Lower lobe of right lung (tissue), 2 donors: ENCODE data around the gene EHD4. TPM values are rescaled to one million over a fixed set of nuclear protein-coding genes. Genes with fewer than 3 reads are reported as not detected.

Source experiments
- ATAC-seq, 2 donors: fragments of 200-7000 bp; cut with Tn5 transposase; one replicate each; pipeline ENCODE4 v1.9.1; 2020 to 2022; ENCODE audit warnings: mild to moderate bottlenecking in 2 of 2, moderate library complexity in 2 of 2
- DNase-seq: peaks from one replicate; pipeline ENCODE4 v3.0.0-alpha.2; 2020
- H3K27ac ChIP-seq: fragments of 200-600 bp; one replicate; pipeline ENCODE4 v1.8.0; 2022
- H3K27me3 ChIP-seq: fragments of 200-600 bp; one replicate; pipeline ENCODE4 v1.8.0; 2022; ENCODE audit warnings: low read depth
- H3K36me3 ChIP-seq: fragments of 200-600 bp; one replicate; pipeline ENCODE4 v1.8.0; 2022; ENCODE audit warnings: mild to moderate bottlenecking
- H3K4me1 ChIP-seq: fragments of 200-600 bp; one replicate; pipeline ENCODE4 v1.8.0; 2022
- H3K4me3 ChIP-seq: fragments of 200-600 bp; one replicate; pipeline ENCODE4 v1.8.0; 2022; ENCODE audit warnings: mild to moderate bottlenecking
- H3K9me3 ChIP-seq: fragments of 200-600 bp; one replicate; pipeline ENCODE4 v1.8.0; 2022
- CTCF ChIP-seq: fragments of 200-600 bp; IDR thresholded peaks from one replicate; pipeline ENCODE4 v1.8.0; 2022; ENCODE audit warnings: antibody characterized with exemption, mild to moderate bottlenecking
- intact Hi-C: fragments of 100-400 bp; cut with DNase I; formaldehyde crosslinking; loops from one replicate; pipeline ENCODE4 v1.11.0; 2022
- total RNA-seq: library from RNA; stranded (reverse); fragmentation: NEBNext Ultra II Directional; extraction: Animal tissue kit (Norgen Biotek cat#: 25700); gene quantifications from one replicate; pipeline ENCODE4 v1.2.1, GENCODE V29; 2021
- donor health status: DM: no; HTN: yes; CAD: no; lungs with severe emphysema.

EHD4 gene
- total RNA-seq, 1 donor from 2014 or later, result 35.0 TPM

DNA sequence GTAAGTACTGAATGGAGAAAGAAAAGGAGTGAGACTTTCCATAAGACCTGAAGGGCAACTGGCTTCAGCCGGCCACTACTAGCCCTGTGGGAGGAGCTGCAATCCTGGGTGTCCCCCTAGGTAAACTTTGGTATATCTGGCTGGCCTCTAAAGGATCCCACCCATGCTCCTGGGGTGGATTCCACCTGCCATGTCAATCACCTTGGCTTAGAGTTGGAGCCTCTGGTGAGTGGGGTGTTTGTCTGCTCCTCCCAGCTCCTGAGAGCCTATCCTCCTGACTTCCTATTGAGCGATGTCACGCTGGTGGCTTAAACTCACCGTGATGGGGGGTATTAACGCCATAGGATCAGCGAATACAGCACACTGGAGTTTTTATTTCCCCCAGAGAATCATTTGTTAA, 81.1 kb downstream of the EHD4 start:
- H3K4me1 ChIP-seq, result peaks cover 26% of the 10 kb centered on the region
- DNase-seq, result no peak
- no peak for TF ChIP-seq CTCF

DNA sequence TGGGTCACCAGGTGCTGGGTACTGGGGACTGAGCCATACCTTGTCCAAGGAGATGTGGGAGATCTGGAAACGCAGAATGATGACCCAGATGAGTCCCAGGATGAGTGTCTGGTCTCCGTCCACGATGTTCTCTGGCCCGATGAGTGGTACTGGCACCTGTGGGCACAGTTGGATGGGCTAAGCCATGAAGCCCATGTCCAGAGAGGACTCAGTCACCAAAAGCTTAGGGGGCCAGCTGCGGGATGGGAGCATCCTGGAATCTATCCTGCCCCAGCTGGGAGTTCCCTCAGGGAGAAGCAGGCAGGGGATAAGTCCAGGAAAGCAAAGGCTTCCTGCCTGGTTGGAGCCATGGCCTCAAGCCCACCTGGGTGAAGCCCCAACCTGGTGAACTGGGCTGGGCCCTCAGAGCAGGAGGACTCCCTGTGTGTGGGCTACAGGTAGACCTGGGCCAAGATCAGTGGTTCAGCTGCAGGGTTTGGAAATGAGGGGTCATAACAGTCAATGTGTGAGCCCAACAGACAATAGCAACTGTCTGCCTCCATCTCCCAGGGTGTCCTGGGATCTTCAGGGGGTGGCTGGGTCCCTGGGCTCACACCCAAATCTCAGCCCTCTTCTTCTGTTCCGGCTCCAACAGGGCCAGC, 82.2 kb downstream of the EHD4 start:
- Histone ChIP-seq H3K27ac (no peak overlapping the region), H3K9me3 (no peaks in the 10 kb centered on the region), H3K27me3 (no peaks in the 10 kb centered on the region), H3K36me3 (no peaks in the 10 kb centered on the region), H3K4me1 (peaks cover 24% of the 10 kb centered on the region), H3K4me3 (no peak overlapping the region)
- no peak for DNase-seq
- no peak for ATAC-seq
- TF ChIP-seq CTCF, result no peak
- intact Hi-C loops, result no loop called here

More for the DNA sequence above, 81.1 kb downstream of the EHD4 start:
- Histone ChIP-seq H3K27me3 (no peaks in the 10 kb centered on the region), H3K9me3 (no peaks in the 10 kb centered on the region), H3K36me3 (no peaks in the 10 kb centered on the region), H3K4me3 (no peak overlapping the region), H3K27ac (no peak overlapping the region)
- intact Hi-C loops, result no loop called here
- no peak for ATAC-seq

DNA sequence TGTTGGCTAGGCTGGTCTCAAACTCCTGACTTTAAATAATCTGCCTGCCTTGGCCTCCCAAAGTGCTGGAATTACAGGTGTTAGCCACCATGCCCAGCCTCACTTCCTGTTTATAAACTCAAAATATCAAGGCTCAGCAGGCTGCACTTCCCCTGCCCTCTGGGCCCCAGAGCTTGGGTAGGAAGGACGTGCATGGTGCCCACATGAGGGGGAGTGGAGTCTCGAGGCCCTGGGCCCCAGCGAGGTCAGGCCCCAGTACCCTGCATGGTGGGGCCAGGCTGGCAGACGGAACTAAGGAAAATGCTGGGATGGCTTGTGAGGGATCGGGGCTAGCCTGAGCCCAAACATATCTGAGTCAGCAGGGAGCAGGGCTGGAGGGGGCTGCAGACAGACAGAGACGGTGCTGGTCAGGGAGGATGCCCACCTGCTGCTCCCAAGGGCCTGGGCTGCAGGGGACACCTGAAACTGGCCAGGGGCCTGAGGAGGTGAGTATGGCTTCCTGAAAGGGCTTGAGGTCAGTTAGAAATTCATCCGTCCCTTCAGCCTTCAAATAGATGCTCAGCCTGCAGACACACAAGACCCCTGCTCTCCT, 83.6 kb downstream of the EHD4 start:
- no peaks in the 10 kb centered on the region for H3K27me3 ChIP-seq
- no peak for DNase-seq
- H3K36me3 ChIP-seq, result no peaks in the 10 kb centered on the region
- H3K9me3 ChIP-seq, result no peaks in the 10 kb centered on the region
- no peak overlapping the region for H3K4me3 ChIP-seq
- no peak for TF ChIP-seq CTCF
- peaks cover 10% of the 10 kb centered on the region for H3K4me1 ChIP-seq
- H3K27ac ChIP-seq, result no peak overlapping the region
- intact Hi-C loops, result no loop called here
- ATAC-seq, result no peak

DNA sequence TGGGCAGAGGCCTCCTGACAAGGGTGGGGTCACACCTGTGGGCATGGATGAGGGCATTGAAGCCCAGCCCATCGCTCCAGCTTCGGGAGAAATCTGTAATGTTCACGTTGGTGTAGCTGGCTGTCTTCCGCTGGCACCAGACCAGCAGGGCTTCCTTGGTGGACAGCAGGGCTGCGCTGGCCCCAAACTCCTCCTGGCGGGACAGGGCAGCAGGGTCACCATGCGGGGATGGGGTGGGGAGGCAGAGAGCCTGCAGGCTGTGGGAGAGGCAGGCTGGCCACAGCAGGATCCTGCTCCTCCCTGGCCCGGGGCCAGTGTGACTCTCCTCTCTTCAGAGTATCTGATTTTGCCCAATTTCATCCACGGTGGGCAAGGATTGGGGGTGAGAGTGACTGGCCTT, 84.5 kb downstream of the EHD4 start:
- Histone ChIP-seq H3K4me1 (peaks cover 6% of the 10 kb centered on the region), H3K4me3 (no peak overlapping the region), H3K9me3 (no peaks in the 10 kb centered on the region), H3K27ac (no peak overlapping the region), H3K27me3 (no peaks in the 10 kb centered on the region), H3K36me3 (no peaks in the 10 kb centered on the region)
- ATAC-seq, result no peak
- no peak for TF ChIP-seq CTCF
- no peak for DNase-seq
- intact Hi-C loops, result no loop called here

GRCh38 chr15:41887161-41887560, 85.2 kb downstream of the EHD4 start:
- intact Hi-C loops, result no loop called here
- DNase-seq (no peak), ATAC-seq (no peak)
- Histone ChIP-seq H3K36me3 (no peaks in the 10 kb centered on the region), H3K4me1 (peaks cover 9% of the 10 kb centered on the region), H3K27me3 (no peaks in the 10 kb centered on the region), H3K9me3 (no peaks in the 10 kb centered on the region), H3K27ac (no peak overlapping the region), H3K4me3 (no peak overlapping the region)
- TF ChIP-seq CTCF, result no peak
